ENCODE measurements around the gene RND3. TPM values are rescaled to one million over a fixed set of nuclear protein-coding genes. Genes with fewer than 3 reads are reported as not detected.

The RND3 gene
- total and polyA plus RNA-seq, 9 donors, result 2.5 to 23.0 (median 11.4) TPM

DNA sequence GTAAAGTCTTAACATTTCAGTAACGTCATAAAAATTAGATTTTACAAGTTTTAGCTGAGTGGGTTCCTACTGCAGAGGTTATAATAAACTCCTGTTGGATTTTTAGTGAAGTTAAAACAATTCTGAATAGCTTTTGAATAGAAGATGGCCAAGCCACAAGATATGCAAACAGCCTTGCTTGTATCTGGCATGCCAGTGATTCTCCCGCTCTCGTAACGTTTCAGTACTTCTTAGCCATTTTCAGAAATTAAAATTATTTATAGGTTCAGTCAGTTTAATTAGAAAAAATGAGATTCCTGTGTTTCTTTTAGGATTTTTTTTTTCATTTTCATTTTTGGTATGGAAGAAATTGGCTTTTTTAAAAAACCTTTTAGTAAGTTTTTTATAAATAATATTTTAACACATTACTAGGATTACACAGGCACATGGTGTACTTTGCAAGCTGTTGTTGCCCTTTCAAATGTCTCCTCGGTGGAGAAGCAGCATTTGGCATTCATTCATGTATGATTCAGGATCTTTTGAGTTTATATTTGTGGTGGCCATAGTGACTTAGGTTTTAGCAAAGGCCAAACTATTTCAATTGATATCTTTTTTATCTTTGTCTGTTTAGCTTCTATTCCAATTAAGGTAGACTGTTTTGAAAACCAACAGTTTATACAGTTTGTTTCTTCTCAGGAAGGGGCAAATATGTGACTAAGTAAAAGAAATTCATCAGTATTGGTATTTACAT, 30.6 kb upstream of the RND3 start:
- H3K36me3 ChIP-seq, result no peaks in the 10 kb centered on the region
- intact Hi-C loops (cut with DNase I), result no loop called here
- no peak for DNase-seq
- H3K27ac ChIP-seq, result no peak overlapping the region
- H3K9me3 ChIP-seq, result no peaks in the 10 kb centered on the region
- H3K4me1 ChIP-seq (ENCODE audit: insufficient read depth), result no peaks in the 10 kb centered on the region
- no peaks in the 10 kb centered on the region for H3K27me3 ChIP-seq
- no peak overlapping the region for H3K4me3 ChIP-seq
- TF ChIP-seq, protein P1, sequence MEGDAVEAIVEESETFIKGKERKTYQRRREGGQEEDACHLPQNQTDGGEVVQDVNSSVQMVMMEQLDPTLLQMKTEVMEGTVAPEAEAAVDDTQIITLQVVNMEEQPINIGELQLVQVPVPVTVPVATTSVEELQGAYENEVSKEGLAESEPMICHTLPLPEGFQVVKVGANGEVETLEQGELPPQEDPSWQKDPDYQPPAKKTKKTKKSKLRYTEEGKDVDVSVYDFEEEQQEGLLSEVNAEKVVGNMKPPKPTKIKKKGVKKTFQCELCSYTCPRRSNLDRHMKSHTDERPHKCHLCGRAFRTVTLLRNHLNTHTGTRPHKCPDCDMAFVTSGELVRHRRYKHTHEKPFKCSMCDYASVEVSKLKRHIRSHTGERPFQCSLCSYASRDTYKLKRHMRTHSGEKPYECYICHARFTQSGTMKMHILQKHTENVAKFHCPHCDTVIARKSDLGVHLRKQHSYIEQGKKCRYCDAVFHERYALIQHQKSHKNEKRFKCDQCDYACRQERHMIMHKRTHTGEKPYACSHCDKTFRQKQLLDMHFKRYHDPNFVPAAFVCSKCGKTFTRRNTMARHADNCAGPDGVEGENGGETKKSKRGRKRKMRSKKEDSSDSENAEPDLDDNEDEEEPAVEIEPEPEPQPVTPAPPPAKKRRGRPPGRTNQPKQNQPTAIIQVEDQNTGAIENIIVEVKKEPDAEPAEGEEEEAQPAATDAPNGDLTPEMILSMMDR (IDR thresholded peaks at IDR 0.05), result no peak
- TF ChIP-seq EP300 (IDR thresholded peaks at IDR 0.05), result no peak
- TF ChIP-seq POLR2A (IDR thresholded peaks at IDR 0.05), result no peak
- WGBS, 3 donors, result 11 to 20% (median 14%) methylated on average over 5 of the region's 5 CpGs

DNA sequence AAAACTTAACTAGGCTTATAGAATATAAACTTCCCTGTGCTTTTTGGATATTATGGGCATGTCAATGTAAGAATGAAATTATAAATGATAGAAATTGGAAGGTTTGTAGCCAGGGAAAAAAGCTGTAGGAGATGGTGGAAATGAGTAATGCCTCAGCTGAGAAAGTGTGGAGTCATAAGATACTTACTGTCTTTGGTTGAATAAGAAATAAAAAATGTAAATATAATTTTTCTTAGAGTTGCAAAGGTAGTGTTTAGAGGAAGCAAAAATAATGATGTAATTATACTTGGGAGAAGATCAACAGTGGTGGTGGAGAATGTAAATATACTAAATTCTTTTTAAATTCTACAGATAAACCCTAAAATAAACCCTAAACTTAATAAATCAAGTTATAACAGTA, 26.2 kb upstream of the RND3 start:
- no peak for TF ChIP-seq EP300 (IDR thresholded peaks at IDR 0.05)
- TF ChIP-seq, protein P1 (IDR thresholded peaks at IDR 0.05), result no peak
- TF ChIP-seq POLR2A (IDR thresholded peaks at IDR 0.05), result no peak
- Histone ChIP-seq H3K27ac (no peak overlapping the region), H3K27me3 (no peaks in the 10 kb centered on the region), H3K4me1 (ENCODE audit: insufficient read depth) (no peaks in the 10 kb centered on the region), H3K36me3 (no peaks in the 10 kb centered on the region), H3K9me3 (no peaks in the 10 kb centered on the region), H3K4me3 (no peak overlapping the region)
- intact Hi-C loops (cut with DNase I), result no loop called here
- no peak for DNase-seq

DNA sequence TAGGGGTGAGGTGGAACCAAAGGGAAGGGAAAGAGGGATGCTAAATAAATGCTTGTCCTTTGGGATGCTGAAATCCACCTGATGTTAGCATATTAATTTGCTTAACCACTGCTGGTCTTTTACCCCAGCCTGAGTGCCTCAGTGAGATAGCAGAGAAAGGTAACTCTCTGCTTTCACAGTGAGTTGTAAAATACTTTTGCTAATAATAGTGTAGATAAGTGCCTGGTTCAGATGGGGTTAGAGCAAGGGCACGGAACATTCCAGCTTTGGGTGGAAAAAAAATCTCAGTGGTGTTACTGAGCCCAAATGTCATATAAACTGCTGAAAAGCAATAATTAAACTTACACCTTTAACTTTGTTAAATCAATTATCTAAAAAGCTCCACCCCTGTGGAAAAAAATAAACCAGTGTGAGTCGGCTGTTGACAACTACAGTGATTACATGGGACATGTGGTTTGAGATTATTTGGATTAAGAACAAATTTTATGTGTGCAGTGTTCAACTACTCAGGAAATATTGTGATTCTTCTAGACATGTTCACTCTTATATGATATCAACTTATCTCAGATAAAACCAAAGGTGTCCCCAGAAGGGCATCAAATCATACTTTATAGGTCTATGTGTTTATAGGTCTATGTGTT, 21.1 kb upstream of the RND3 start:
- H3K36me3 ChIP-seq, result no peaks in the 10 kb centered on the region
- DNase-seq, result no peak
- H3K27ac ChIP-seq, result no peak overlapping the region
- no peaks in the 10 kb centered on the region for H3K4me1 ChIP-seq (ENCODE audit: insufficient read depth)
- no peak for TF ChIP-seq POLR2A (IDR thresholded peaks at IDR 0.05)
- no peak for TF ChIP-seq EP300 (IDR thresholded peaks at IDR 0.05)
- TF ChIP-seq, protein P1 (IDR thresholded peaks at IDR 0.05), result no peak
- no peak overlapping the region for H3K4me3 ChIP-seq
- 62 to 77% (median 73%) methylated on average over 2 of the region's 2 CpGs for WGBS, 3 donors
- H3K27me3 ChIP-seq, result no peaks in the 10 kb centered on the region
- H3K9me3 ChIP-seq, result no peaks in the 10 kb centered on the region
- intact Hi-C loops (cut with DNase I), result no loop called here

DNA sequence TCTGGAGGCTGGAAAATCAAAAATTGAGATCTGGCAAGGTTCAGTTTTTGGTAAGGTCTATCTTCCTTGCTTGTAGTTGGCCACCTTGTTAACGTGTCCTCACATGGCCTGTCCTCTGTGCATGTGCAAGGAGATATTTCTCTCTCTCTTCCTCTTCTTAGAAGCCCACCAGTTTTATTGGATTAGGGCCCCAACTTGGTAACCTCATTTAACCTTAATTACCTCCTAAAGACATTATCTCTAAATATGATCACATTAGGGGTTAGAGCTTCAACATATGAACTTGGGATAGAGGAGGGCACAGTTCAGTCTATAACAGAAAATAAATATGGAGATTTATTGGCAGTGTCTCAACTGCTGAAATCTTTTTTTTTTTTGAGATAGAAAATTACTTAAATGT, 19.6 kb upstream of the RND3 start:
- WGBS, 3 donors, result 37 to 67% (median 53%) methylated on average over 1 of the region's 1 CpG
- Histone ChIP-seq H3K4me3 (no peak overlapping the region), H3K4me1 (ENCODE audit: insufficient read depth) (no peaks in the 10 kb centered on the region), H3K9me3 (no peaks in the 10 kb centered on the region), H3K27ac (no peak overlapping the region), H3K36me3 (no peaks in the 10 kb centered on the region), H3K27me3 (no peaks in the 10 kb centered on the region)
- intact Hi-C loops (cut with DNase I), result no loop called here
- no peak for DNase-seq
- TF ChIP-seq EP300 (IDR thresholded peaks at IDR 0.05) (no peak), POLR2A (IDR thresholded peaks at IDR 0.05) (no peak)
- TF ChIP-seq, protein P1 (IDR thresholded peaks at IDR 0.05), result no peak

Measured in ovary (tissue), 9 donors.